PFSK-1 (cell line): ENCODE results near the gene DAB2.

Experiments
- POLR2AphosphoS5 ChIP-seq: IDR thresholded peaks from 2 replicates; pipeline ENCODE4 v1.6.1; 2012; ENCODE audit warnings: low read depth, mild to moderate bottlenecking, control low read depth, low read length, moderate library complexity
- SIN3A ChIP-seq: IDR thresholded peaks from 2 replicates; pipeline ENCODE4 v1.6.1; 2012; ENCODE audit warnings: mild to moderate bottlenecking, low read length, moderate library complexity, borderline replicate concordance; ENCODE audit not compliant: insufficient read depth

- TF ChIP-seq SIN3A (no peak), POLR2AphosphoS5 (no peak)
These were observed 23.8 kb downstream of the DAB2 start for GRCh38 chr5:39400713-39401578.
